HG02571 (cell line): ENCODE results near the gene GRIA1.
"Not testable (repeated sequence)": the region's sequence is repeated elsewhere in the genome, so short reads cannot be mapped to it uniquely, and the experiment has no call there.

Source experiments
- ATAC-seq: cut with Tn5 transposase; IDR thresholded peaks from one replicate; pipeline ENCODE4 v1.9.1; 2021; ENCODE audit warnings: mild to moderate bottlenecking, moderate library complexity; ENCODE audit not compliant: unreplicated experiment

Gene GRIA1

DNA sequence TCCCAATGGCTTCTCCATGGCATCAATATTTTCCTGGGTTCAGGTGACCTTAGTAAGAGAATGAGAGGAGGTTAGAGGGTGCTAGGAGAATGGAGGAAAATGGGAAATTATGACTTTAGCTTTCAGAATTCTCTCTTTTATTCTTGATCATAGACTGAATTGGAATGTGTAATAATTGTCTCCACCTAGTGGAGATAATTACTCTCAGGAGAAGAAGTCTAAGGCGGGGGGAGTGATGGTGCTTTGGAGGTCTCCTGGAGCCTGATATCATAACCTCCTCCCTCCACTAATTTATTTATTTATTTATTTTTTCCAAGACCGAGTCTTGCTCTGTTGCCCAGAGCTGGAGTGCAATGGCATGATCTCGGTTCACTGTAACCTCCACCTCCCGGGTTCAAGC, 221.3 kb downstream of the GRIA1 start:
- no peak for ATAC-seq

DNA sequence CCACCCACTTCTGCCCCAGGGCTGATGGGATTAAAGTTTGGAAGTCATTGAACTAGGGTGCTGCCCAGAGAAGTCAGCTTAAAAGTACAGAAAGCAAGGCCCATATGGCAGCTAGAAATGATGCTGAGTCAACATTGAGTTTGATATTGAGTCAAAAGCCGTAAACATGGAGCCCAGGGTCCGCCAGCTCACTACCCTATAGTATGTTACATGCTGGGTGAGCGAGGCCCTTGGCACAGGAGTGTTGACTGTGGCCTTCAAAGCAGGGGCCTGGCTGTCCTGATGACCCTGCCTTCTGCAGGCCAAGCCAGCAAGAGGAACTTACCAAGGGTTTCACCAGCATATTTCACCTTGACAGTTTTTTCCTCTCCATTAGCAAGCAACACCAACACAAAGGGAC, 222.5 kb downstream of the GRIA1 start:
- no peak for ATAC-seq

DNA sequence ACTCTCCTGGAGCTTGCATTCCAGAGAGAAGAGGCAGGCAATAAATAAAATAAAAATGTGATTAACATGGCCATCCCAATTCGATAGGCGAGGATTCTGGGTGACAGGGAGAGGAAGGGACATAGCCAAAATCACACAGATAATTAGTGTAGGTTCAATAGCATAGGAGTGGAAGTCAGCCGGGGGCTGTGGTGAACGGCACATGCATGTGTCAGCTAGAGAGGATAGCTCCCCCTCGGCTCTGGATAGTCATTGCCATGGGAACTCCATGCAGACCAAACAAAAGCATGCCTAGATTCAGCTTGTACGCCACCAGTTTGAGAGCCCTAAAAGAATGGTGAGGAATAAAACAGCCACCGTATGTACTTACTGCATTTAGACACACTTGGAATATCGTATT, 223.5 kb downstream of the GRIA1 start:
- no peak for ATAC-seq

DNA sequence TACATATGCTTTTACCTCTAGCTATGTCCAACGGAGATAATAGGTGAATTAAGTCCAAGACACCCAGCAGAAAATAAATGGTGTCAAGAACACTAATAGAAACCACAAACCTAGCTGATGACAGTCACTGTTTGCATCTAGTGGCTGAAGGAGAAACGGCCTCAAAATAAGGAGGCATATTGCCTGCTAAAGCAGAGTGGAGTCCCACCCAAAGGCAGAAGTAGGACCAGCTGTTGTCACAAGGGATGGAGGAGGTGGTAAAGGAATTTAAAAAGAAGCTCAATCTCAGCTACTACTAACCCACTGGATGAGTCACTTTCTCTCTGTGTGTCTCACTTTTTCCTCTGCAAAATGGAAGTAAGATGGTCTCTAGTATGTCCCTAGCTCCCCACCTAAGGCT, 224.3 kb downstream of the GRIA1 start:
- no peak for ATAC-seq

DNA sequence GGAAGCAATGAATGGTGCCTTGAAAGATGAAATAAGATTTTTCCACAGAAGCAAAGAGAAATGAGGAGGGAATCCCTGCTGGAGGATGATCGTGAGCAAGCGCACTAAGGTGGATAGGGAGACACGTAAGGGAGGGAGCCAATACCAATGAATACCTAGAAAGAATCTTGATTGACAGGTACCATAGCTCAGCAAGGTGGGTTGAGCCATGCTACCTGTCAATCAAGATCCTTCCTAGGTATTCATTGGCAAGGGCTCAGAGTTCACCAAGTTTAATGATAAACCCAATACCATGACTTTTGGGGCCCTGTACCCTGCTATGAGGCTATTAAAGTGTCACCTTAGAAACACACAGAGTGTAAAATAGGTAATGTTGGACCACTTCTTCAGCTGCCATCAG, 226.8 kb downstream of the GRIA1 start:
- no peak for ATAC-seq

DNA sequence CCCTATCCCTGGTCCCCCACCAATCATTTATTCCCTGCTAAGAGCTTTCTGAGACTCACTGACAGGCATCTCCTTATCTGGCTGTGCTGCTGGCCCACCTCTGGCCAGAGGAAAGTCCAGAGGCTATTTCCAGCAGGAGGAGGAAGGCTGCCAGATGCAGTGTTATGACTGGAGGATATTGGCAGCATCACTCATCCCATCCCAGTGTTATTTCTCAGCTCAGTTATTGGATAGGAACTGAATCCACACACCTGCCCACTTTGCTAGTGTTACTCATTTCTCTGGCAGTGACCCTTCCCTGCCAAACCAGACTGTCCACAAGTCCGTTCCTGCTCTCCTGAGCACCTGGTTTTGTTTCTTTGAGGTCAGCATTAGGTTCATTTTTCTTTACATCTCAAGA, 228.2 kb downstream of the GRIA1 start:
- ATAC-seq: no peak

DNA sequence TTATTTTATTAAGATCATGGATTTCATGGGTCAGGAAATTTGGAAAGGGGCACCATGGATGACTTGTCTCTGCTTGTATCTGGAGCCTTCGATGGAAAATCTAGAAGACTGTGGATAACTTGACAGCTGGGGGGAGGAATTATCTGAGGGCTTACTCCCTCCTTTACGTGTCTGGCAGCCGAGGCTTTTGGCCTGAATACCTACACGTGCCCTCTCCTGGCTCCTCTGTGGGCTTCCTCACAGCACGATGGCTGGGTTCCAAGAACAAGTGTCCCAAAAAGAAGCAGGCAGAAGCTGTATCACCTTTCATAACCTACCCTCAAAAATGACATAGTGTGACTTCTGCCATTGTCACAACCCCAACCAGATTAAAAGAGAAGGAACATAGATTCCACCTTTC, 228.9 kb downstream of the GRIA1 start:
- ATAC-seq: no peak

DNA sequence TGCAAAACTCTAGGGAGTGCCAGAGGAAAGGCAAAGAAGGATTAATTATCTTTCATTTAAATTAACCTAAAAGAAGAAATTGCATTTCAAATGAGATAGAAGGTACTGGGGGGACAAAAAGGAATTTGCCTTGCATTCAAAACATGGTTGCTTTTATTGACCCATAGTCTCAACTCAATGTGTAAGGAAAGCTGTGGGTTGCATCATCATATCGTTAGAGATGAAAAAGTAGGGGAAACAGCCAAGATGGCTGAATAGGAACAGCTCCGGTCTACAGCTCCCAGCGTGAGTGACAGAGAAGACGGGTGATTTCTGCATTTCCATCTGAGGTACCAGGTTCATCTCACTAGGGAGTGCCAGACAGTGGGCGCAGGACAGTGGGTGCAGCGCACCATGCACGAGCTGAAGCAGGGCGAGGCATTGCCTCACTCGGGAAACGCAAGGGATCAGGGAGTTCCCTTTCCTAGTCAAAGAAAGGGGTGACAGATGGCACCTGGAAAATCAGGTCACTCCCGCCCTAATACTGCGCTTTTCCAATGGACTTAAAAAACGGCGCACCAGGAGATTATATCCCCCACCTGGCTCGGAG, 232.6 kb downstream of the GRIA1 start:
- ATAC-seq: not testable (repeated sequence)

DNA sequence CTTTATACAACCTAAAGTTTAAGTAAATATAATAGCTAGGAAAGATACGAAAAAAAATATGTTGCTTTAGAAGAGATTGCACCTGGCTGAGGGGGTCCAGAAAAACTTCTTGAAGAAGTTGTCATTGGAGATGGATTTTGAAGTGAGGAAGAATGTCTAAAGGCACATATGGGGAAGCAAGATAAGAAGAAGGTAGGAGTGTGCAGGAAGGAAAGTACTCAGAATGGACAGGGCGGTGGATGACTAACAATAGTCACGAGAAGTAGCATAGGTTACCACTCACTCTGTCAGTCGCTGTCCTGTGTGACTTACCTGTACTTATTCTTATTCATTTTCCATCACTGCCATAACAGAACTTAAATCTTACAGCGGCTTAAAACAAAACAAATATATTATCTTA, 251.6 kb downstream of the GRIA1 start:
- no peak for ATAC-seq

DNA sequence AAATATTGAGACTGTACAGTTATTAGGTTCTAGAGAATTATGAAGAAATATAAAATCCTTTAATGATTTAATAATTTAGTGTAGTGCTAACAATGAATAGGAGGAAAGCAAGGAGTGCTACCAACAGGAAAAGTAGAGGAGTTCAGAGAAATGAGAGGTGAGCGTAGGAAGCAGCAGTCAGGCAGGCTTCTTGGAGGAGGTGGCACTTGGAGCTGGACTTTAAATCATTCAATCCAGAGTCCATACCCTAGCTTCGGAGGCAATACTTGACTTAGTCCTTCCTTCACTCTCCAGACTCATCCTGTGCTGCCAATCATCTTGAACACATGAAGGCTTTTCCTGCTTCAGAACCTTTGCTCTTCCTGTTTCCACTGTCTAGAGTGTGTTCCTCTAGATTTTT, 254.3 kb downstream of the GRIA1 start:
- ATAC-seq: no peak

DNA sequence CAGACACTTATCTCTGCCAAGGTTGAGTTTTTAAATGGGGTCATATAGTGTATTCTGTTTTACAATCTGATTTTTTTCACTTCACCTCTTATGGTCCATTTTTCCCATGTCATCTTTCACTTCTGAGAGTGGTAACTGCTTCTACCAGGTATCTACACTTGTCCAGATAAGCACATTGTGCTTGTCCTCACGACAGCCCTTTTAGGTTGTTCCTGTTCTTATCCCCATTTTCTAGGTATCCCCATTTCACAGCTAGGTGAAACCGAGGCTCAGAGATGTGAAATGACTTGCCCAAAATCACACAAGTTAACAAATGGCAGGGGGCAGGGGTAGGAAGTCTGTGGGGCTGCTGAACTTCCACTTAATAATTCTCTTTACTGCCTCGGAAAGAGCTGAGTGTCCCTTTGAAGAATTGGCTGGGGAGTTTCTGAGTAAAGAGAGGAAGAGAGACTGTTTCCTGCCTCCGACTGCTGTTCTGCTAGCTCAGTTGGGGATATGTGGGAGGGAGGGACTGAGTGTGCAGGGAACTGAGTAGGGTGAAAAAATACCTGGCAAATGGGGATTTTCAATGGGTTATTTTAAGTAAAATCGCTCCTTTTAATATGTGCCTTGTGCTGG, 255.4 kb downstream of the GRIA1 start:
- no peak for ATAC-seq

DNA sequence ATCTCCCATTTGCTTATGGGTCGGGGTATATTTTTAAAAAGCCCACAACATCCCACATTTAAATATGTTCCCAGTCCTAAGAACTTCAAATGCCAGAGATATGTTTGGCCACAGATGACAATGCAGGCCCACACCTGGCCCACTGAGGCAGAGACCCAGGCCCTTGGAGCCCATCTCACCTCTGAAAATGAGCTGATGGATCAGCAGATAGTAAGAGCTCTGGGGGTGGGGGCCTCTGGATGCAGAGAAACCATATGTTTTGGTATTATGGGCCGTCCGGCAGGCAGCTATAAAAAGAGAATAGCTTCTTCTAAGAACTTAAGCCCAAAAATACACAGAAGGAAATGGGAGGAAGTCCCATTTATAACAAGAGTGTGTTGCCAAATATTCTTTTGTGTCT, 256.0 kb downstream of the GRIA1 start:
- ATAC-seq: no peak

DNA sequence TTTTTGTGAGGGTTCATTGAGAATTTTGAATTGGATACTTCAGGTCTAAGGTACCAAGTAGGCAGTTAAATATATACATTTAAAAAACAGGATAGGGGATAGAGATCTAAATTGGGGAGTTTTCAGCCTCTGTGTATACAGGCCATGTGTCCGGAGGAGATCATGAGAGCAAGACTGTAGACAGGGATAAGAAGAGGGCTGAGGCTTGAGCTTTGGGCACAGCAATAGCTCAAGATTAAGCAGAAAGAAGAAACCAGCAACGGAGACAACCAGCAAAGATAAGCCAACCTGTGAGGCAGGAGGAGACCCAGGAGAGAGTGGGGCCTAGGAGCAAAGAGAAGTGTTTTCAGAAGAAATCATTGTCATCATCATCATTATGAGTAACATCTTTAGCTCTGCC, 258.4 kb downstream of the GRIA1 start:
- ATAC-seq: no peak

DNA sequence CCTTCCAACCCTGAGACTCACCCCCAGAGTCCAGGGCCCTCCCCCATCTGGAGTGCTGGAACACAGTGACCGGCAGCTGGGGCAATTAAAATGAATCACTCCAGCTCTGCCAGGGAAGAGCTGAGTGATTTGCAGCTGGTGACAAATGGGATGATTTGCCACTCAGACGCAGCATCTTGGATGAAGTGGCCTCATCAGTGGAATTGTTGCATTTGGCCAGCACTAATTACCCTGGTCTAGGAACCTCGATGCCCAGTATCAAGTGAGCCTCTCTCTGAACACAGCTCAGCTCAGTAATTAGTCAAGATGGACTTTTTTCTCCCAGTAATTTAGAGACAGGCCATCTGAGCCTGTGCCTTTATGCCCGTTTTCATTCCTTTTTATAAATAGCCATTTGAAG, 259.5 kb downstream of the GRIA1 start:
- no peak for ATAC-seq

DNA sequence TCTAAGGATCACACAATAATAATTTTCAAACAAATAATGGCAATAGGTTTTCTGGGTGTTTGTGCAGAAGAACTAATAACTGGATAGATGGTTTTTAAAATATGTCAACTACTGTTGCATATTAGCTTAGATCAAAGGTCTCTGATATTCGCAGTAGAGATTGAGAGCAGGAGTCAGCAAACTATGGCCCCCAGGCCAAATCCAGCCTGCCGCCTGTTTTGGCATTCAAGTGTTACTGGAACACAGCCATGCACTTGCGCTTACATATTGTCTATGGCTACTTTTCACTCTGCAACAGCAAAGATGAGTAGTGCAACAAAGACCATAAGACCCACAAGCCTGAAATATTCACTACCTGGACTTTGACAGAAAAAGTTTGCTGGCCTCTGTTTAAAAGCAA, 260.8 kb downstream of the GRIA1 start:
- ATAC-seq: no peak

DNA sequence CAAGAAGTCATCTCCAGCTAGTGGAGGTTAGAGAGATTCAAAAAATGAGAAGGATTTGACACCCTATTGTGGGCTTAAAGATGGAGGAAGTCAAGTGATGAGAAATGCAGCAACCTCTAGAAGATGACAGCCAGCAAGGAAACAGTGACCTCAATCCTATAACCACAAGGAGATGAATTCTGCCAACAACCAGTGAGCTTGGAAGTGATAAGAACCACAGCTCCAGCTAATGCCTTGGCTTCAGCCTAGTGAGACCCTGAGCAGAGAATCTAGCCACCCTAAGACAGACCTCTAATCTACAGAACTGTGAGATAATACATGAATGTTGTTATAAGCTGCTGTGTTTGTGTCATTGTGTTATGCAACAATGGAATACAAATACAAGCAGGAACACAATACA, 262.4 kb downstream of the GRIA1 start:
- ATAC-seq: no peak

DNA sequence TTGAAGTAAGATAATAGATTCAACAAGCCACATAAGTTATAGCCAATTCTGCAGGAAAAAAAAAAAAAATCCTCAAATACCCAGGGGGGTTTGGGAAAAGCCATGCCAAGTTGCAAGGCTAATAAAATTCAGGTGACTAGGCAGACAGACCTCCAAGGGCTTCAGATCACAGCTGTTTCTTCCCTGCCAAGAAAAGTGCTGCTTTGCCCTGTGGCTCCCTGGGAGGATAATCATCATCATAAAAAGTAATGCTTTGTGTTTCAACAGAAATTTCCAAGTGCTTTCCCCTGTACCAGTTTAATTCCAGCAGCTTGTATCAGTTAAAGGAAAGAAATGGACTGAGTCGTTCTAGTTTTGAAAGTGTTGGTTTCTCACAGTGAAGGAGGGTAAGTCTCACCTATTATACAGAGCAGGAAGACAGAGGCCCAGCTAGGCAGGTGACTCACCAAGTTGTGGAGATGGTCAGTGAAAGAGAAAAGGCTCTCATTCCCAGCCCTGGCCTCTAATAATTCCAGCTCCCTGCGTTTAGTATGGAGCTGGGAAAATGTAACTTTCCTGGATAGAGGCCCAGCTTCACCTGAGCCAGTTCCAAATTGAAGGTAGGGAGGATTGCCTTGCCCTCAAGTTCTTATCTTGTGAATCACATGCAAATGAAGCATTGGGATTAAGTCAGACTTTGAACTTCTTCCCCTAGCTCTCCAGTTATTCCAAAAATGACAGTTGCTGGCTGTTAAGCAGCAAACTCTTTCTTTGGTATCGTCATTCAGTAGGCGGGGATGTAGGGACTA, 263.4 kb downstream of the GRIA1 start:
- no peak for ATAC-seq

DNA sequence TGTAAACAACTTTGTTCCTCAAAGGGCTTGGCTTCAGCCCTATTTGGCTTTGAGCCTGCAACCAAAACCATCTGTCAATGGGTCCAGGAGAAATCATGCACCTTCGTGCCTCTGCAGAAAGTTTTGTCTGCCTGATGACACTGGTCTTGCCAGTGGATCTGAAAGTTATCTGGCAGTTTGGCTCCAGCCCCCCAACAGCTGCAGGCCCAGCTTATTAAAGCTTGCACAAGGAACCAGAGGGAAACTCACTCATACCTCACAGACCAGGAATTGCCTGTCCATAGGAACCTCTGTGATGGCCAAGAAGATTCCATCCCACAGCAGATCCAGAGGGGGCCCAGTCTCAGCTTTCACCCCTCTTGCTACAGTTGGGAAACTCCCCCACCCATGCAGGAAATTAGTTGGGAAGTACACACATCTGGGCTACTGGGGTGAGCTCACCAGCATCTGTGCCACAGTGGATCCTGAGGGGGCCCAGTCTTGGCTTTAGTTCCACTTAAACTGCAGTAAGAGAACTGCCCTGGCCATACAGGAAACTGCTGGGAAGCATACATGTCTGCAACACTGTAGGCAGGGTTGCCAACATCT, 265.5 kb downstream of the GRIA1 start:
- no peak for ATAC-seq

DNA sequence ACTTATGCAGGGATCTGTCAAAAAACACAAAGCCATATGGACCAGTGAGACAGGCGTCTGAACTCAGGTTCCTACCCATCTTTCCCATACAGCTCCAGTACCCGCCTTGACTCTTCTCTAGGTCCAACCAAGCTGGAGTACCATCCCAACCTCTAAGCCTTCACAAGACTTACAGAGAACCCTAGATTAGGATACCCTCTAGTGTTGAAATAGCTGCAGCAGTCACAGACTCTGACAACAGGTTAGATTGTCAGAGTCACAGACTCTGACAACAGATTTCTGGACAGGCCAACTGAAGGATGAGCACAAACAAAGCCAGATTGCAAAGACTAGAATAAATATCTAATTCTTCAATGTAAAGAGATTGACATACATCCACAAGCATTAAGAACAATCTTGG, 266.1 kb downstream of the GRIA1 start:
- no peak for ATAC-seq

DNA sequence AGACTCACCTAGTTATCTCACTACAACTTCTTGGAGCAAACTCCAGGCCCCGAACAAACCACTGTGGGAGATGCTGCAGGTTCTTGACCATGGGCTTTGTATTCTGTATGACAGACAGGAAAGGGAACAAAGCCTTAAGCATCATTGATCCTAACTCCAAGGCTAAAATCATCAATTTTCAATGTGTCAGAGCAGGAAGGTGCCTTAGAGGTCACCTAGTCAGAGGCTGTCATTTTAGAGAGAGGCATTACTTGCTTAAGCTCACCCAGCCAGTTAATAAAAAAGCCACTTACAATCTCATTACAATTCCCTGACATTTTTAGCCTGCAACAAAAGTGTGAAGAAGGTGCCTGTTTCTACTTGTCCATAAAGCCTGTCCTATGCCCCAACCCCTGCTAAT, 275.5 kb downstream of the GRIA1 start:
- ATAC-seq: no peak

DNA sequence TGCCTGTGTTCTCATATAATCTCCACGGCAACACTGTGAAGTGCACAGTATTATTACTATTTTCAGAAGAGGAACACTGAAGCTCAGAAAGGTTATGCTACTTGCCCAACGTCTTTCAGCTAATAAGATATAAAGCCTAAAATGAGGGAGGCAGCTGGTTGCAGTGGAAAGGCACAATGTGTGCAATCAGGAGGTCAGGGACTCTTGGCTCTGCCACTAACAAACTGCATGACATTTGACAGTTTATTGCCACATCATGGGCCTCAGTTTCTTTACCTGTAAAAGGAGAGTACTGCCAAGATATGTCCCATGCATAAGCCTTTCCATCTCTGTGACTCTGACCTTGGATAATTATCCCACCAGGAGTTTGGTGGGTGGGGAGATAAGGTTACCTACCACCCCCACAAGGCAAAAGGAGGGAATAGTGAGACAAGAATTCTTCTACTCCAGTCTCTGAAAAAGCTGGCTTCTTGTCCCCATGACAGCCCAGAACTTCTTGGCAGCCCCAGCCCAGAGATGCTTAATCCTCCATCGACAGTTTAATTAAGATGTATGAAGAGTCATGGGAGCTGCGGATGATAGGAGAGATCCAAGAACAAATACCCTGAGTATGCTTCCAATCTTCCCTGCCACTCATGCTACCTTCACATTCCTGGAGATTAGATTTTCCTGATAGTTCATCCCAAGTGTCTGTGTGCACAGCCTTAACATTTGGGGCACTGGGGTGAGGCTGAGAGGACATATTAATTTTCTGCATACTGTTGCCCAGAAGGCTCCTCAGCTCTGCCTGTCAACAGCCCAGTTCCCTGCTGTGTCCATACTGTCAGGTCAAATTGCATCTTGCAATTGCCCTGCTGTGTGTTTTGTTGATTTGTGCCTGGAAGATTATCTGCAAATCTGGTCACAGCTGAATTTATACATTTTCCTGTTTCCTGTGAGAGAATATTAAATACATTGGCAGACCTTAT, 277.0 kb downstream of the GRIA1 start:
- no peak for ATAC-seq
